ENCODE data around the gene CTNNA3.
"Not testable (repeated sequence)": the region's sequence is repeated elsewhere in the genome, so short reads cannot be mapped to it uniquely, and the experiment has no call there.

The CTNNA3 gene

DNA sequence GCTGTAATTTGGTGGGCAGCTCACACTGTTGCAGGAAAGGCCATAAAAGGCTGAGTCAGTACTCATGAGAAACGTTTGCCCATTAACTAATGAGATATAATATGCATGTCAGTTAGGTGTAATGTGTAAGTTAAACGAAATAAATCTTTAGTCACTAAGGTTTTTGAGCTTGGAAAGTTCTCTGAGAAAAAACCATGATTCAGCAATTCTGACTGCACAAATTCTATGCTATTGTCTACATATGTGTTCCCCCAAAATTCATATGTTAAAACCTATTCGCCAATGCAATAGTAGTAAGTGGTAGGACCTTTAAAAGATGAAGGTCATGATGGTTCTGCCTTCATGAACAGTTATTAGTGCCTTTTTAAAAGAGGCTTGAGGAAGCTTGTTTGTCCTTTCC lies 1329.8 kb downstream of the CTNNA3 start:
- H3K4me3 ChIP-seq (ENCODE audit: control insufficient read depth, low read depth, low read length): no peak overlapping the region
- TF ChIP-seq, protein P1, sequence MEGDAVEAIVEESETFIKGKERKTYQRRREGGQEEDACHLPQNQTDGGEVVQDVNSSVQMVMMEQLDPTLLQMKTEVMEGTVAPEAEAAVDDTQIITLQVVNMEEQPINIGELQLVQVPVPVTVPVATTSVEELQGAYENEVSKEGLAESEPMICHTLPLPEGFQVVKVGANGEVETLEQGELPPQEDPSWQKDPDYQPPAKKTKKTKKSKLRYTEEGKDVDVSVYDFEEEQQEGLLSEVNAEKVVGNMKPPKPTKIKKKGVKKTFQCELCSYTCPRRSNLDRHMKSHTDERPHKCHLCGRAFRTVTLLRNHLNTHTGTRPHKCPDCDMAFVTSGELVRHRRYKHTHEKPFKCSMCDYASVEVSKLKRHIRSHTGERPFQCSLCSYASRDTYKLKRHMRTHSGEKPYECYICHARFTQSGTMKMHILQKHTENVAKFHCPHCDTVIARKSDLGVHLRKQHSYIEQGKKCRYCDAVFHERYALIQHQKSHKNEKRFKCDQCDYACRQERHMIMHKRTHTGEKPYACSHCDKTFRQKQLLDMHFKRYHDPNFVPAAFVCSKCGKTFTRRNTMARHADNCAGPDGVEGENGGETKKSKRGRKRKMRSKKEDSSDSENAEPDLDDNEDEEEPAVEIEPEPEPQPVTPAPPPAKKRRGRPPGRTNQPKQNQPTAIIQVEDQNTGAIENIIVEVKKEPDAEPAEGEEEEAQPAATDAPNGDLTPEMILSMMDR (IDR thresholded peaks at IDR 0.05; ENCODE audit: control insufficient read depth, insufficient read depth, low read depth, low read length, missing control alignments): no peak
- no peak for DNase-seq (ENCODE audit: low read depth)

DNA sequence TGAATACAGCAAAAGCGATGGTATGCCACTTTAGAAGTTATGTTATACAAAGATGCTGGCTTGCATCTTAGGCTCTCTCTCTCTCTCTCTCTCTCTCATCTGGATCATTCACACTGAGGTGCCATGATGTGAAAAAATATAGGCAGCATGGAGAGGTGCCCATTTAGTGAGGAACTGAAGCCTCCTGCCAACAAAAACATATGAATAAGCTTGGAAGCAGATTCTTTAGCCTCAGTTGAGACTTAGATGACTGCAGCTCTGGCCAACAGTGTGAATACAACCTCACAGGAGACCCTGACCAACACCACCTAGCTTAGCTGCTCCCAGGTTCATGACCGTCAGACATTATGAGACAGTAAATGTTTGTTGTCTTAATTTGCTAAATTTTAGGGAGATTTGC lies 1330.3 kb downstream of the CTNNA3 start:
- DNase-seq (ENCODE audit: low read depth): no peak

DNA sequence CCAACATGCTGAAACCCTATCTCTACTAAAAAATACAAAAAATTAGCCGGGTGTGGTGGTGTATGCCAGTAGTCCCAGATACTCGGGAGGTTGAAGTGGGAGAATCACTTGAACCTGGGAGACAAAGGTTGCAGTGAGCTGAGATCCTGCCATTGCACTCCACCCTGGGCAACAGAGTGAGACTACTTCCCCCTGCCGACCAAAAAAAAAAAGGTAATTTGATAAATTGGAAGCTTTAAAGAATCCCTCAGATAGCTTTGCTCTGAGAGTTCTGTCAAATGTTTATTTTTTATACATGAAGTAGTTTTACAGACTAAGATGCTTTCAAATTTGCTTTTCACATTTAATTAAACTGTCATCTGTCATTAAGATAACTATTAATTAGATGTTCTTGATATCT lies 1333.5 kb downstream of the CTNNA3 start:
- no peak for DNase-seq (ENCODE audit: low read depth)
- TF ChIP-seq, protein P1 (IDR thresholded peaks at IDR 0.05; ENCODE audit: control insufficient read depth, insufficient read depth, low read depth, low read length, missing control alignments): no peak
- H3K4me3 ChIP-seq (ENCODE audit: control insufficient read depth, low read depth, low read length): no peak overlapping the region

More for the DNA sequence above, 1330.3 kb downstream of the CTNNA3 start:
- TF ChIP-seq, protein P1 (IDR thresholded peaks at IDR 0.05; ENCODE audit: control insufficient read depth, insufficient read depth, low read depth, low read length, missing control alignments): no peak
- H3K4me3 ChIP-seq (ENCODE audit: control insufficient read depth, low read depth, low read length): no peak overlapping the region

DNA sequence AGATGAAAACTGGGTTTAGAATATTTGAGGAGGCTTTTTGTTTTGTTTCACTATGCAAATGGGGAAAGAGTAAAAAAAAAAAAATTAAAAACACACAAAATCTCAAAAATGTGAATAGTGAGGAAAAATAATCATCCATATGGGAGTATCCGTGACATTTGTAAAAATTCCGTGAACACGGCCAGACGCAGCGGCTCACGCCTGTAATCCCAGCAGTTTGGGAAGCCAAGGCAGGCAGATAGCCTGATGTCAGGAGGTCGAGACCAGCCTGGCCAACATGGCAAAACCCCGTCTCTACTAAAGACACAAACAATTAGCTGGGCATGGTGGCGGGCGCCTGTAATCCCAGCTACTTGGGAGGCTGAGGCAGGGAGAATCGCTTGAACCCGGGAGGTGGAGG lies 1342.2 kb downstream of the CTNNA3 start:
- H3K4me3 ChIP-seq (ENCODE audit: control insufficient read depth, low read depth, low read length); DNase-seq (ENCODE audit: low read depth): not testable (repeated sequence)

DNA sequence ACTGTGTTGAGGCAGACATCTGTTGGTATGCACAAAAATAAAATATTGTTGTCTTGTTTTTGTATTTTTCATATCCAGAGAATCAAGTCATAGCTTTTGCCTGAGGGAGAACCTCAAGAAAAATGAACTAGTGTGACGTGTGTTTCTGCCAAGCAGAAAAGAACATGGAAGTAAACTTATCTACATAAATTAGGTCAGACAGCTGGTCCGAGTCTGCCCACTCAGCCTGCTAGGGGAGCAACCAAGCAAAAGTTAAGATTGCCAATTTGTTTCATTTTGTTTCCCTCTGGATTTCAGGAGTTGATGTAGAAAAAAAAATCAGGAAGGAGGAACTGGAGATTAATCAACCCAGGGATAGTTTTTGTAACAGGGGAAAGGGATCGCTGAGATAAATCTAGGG lies 1342.6 kb downstream of the CTNNA3 start:
- TF ChIP-seq, protein P1 (IDR thresholded peaks at IDR 0.05; ENCODE audit: control insufficient read depth, insufficient read depth, low read depth, low read length, missing control alignments): no peak
- no peak for DNase-seq (ENCODE audit: low read depth)
- no peak overlapping the region for H3K4me3 ChIP-seq (ENCODE audit: control insufficient read depth, low read depth, low read length)

- no peak for DNase-seq (ENCODE audit: low read depth)
- TF ChIP-seq, protein P1 (IDR thresholded peaks at IDR 0.05; ENCODE audit: control insufficient read depth, insufficient read depth, low read depth, low read length, missing control alignments): no peak
- no peak overlapping the region for H3K4me3 ChIP-seq (ENCODE audit: control insufficient read depth, low read depth, low read length)
These were observed 1345.2 kb downstream of the CTNNA3 start for GRCh38 chr10:66350622-66351399.

- TF ChIP-seq, protein P1 (IDR thresholded peaks at IDR 0.05; ENCODE audit: control insufficient read depth, insufficient read depth, low read depth, low read length, missing control alignments): no peak
- DNase-seq (ENCODE audit: low read depth): no peak
- no peak overlapping the region for H3K4me3 ChIP-seq (ENCODE audit: control insufficient read depth, low read depth, low read length)
These were observed 1346.3 kb downstream of the CTNNA3 start for GRCh38 chr10:66349726-66350125.
